Stimulated activated CD8-positive, alpha-beta memory T cell treated with anti-CD3 and anti-CD28 coated beads, Interleukin-12 subunit alpha, Interleukin-12 subunit beta, amount 100 ng/mL, for 24 hours (primary cell): ENCODE data around the gene ADK.
"Not testable (repeated sequence)": the region's sequence is repeated elsewhere in the genome, so short reads cannot be mapped to it uniquely, and the experiment has no call there.

ENCODE experiments used
- DNase-seq: peaks from one replicate; pipeline ENCODE4 v3.0.0-alpha.2; 2020; ENCODE audit errors: extremely low read depth

Gene ADK

GRCh38 chr10:74353021-74353420, 202.0 kb downstream of the ADK start:
- not testable (repeated sequence) for DNase-seq

- no peak for DNase-seq
Measured at GRCh38 chr10:74361678-74362077, 210.7 kb downstream of the ADK start.

- DNase-seq: no peak
Measured at GRCh38 chr10:74363727-74364126, 212.7 kb downstream of the ADK start.

GRCh38 chr10:74365109-74365508, 214.1 kb downstream of the ADK start:
- DNase-seq: no peak

- no peak for DNase-seq
Measured at GRCh38 chr10:74371696-74372095, 220.7 kb downstream of the ADK start.

GRCh38 chr10:74373059-74373458, 222.0 kb downstream of the ADK start:
- DNase-seq: no peak

GRCh38 chr10:74377476-74377875, 226.5 kb downstream of the ADK start:
- no peak for DNase-seq

GRCh38 chr10:74379474-74379873, 228.5 kb downstream of the ADK start:
- no peak for DNase-seq

- DNase-seq: no peak
Measured at GRCh38 chr10:74380795-74381194, 229.8 kb downstream of the ADK start.

- DNase-seq: no peak
Measured at GRCh38 chr10:74381291-74381853, 230.4 kb downstream of the ADK start.

GRCh38 chr10:74382663-74383062, 231.6 kb downstream of the ADK start:
- DNase-seq: no peak

GRCh38 chr10:74383642-74384041, 232.6 kb downstream of the ADK start:
- DNase-seq: no peak

GRCh38 chr10:74384615-74385183, 233.7 kb downstream of the ADK start:
- DNase-seq: no peak

- DNase-seq: no peak
Measured at GRCh38 chr10:74388801-74389200, 237.8 kb downstream of the ADK start.

GRCh38 chr10:74391786-74392185, 240.8 kb downstream of the ADK start:
- no peak for DNase-seq

- no peak for DNase-seq
Measured at GRCh38 chr10:74394416-74394969, 243.5 kb downstream of the ADK start.

- DNase-seq: no peak
Measured at GRCh38 chr10:74400186-74400585, 249.2 kb downstream of the ADK start.

- no peak for DNase-seq
Measured at GRCh38 chr10:74406006-74406405, 255.0 kb downstream of the ADK start.

GRCh38 chr10:74415146-74415839, 264.3 kb downstream of the ADK start:
- no peak for DNase-seq

GRCh38 chr10:74417397-74417796, 266.4 kb downstream of the ADK start:
- DNase-seq: no peak

- no peak for DNase-seq
Measured at GRCh38 chr10:74418285-74418872, 267.4 kb downstream of the ADK start.

- DNase-seq: no peak
Measured at GRCh38 chr10:74419491-74419951, 268.5 kb downstream of the ADK start.

- no peak for DNase-seq
Measured at GRCh38 chr10:74419958-74420375, 268.9 kb downstream of the ADK start.
